NCI-H1417 treated with DMSO at 0.1 percent for 48 hours (cell line): ENCODE measurements around the gene CDK8.
"Not testable (repeated sequence)": the region's sequence is repeated elsewhere in the genome, so short reads cannot be mapped to it uniquely, and the experiment has no call there.

Experiments used
- DNase-seq: peaks from one replicate; lab custom pipeline; 2025; lab: John Stamatoyannopoulos, UW

Gene CDK8

GRCh38 chr13:26253262-26253786, 605 bp upstream of the CDK8 start:
- DNase-seq: no peak

GRCh38 chr13:26254583-26255111, 718 bp downstream of the CDK8 start:
- no peak for DNase-seq

- no peak for DNase-seq
These were observed 1.2 kb downstream of the CDK8 start for GRCh38 chr13:26255115-26255514.

- no peak for DNase-seq
These were observed 1.9 kb downstream of the CDK8 start for GRCh38 chr13:26255691-26256277.

GRCh38 chr13:26257049-26257448, 3.1 kb downstream of the CDK8 start:
- DNase-seq: no peak

- DNase-seq: no peak
These were observed 5.7 kb downstream of the CDK8 start for GRCh38 chr13:26259634-26260033.

GRCh38 chr13:26262156-26262555, 8.2 kb downstream of the CDK8 start:
- DNase-seq: no peak

- DNase-seq: no peak
These were observed 12.4 kb downstream of the CDK8 start for GRCh38 chr13:26266311-26266710.

GRCh38 chr13:26270707-26271106, 16.8 kb downstream of the CDK8 start:
- DNase-seq: no peak

- no peak for DNase-seq
These were observed 18.7 kb downstream of the CDK8 start for GRCh38 chr13:26272621-26273020.

GRCh38 chr13:26280295-26280694, 26.4 kb downstream of the CDK8 start:
- no peak for DNase-seq

- no peak for DNase-seq
These were observed 26.9 kb downstream of the CDK8 start for GRCh38 chr13:26280822-26281221.

GRCh38 chr13:26285911-26286310, 32.0 kb downstream of the CDK8 start:
- DNase-seq: not testable (repeated sequence)

- not testable (repeated sequence) for DNase-seq
These were observed 34.9 kb downstream of the CDK8 start for GRCh38 chr13:26288838-26289237.

GRCh38 chr13:26295812-26296211, 41.9 kb downstream of the CDK8 start:
- no peak for DNase-seq

GRCh38 chr13:26299168-26299750, 45.3 kb downstream of the CDK8 start:
- no peak for DNase-seq

- no peak for DNase-seq
These were observed 46.2 kb downstream of the CDK8 start for GRCh38 chr13:26300140-26300539.

GRCh38 chr13:26305676-26306075, 51.7 kb downstream of the CDK8 start:
- DNase-seq: no peak

GRCh38 chr13:26307701-26308100, 53.8 kb downstream of the CDK8 start:
- no peak for DNase-seq

GRCh38 chr13:26308250-26308649, 54.3 kb downstream of the CDK8 start:
- DNase-seq: no peak

- DNase-seq: no peak
These were observed 54.9 kb downstream of the CDK8 start for GRCh38 chr13:26308836-26309235.

- no peak for DNase-seq
These were observed 56.1 kb downstream of the CDK8 start for GRCh38 chr13:26310003-26310402.

GRCh38 chr13:26310470-26310869, 56.5 kb downstream of the CDK8 start:
- DNase-seq: no peak

GRCh38 chr13:26312019-26312418, 58.1 kb downstream of the CDK8 start:
- not testable (repeated sequence) for DNase-seq
